CD4-positive, alpha-beta memory T cell (primary cell): ENCODE measurements around the gene SNX24. TPM values are rescaled to one million over a fixed set of nuclear protein-coding genes. Genes with fewer than 3 reads are reported as not detected.

Source experiments
- CTCF ChIA-PET: fragments of 350-600 bp; sonication (Branson Sonifier 250); formaldehyde crosslinking; loops from one replicate; lab custom pipeline; 2021; ENCODE audit warnings: inconsistent platforms; ENCODE audit not compliant: partially characterized antibody; lab: Charles Lee
- POLR2A ChIA-PET: fragments of 350-600 bp; sonication (Branson Sonifier 250); formaldehyde crosslinking; loops from one replicate; lab custom pipeline; 2021; ENCODE audit not compliant: partially characterized antibody; lab: Charles Lee
- DNase-seq, 5 donors: peaks; one replicate each; pipeline versions ENCODE4 v3.0.0 to v3.0.0-alpha.2; 2020 to 2022; ENCODE audit warnings: mixed read lengths in 1 of 5
- H3K27ac ChIP-seq: one replicate; pipeline ENCODE4 v1.7.0; 2013; ENCODE audit warnings: low read depth, low read length
- H3K27me3 ChIP-seq: 2 replicates; pipeline ENCODE4 v1.7.0; 2013; ENCODE audit warnings: mild to moderate bottlenecking, low read length, moderate library complexity; ENCODE audit not compliant: insufficient read depth
- H3K36me3 ChIP-seq: 2 replicates; pipeline ENCODE4 v1.7.0; 2013; ENCODE audit warnings: mild to moderate bottlenecking, low read length, moderate library complexity; ENCODE audit not compliant: insufficient read depth
- H3K4me1 ChIP-seq: 2 replicates; pipeline ENCODE4 v1.7.0; 2013; ENCODE audit warnings: mild to moderate bottlenecking, low read length, moderate library complexity; ENCODE audit not compliant: insufficient read depth
- H3K4me3 ChIP-seq, 2 donors: one replicate each; pipeline ENCODE4 v1.7.0; 2013; ENCODE audit warnings: low read length in 2 of 2, mild to moderate bottlenecking in 1 of 2
- H3K9me3 ChIP-seq, 2 donors: one replicate each; pipeline ENCODE4 v1.7.0; 2013; ENCODE audit warnings: low read length in 2 of 2, control low read depth in 1 of 2; ENCODE audit not compliant: control insufficient read depth in 1 of 2
- H3K27ac Mint-ChIP-seq, 7 donors: one replicate each; pipeline ENCODE4 v1.8.0; 2020 to 2021; ENCODE audit warnings: mixed read lengths in 7 of 7, mild to moderate bottlenecking in 6 of 7, inconsistent platforms in 3 of 7, moderate library complexity in 3 of 7
- H3K27me3 Mint-ChIP-seq, 2 donors: one replicate each; pipeline ENCODE4 v1.8.0; 2020 to 2021; ENCODE audit warnings: mixed read lengths in 2 of 2
- H3K36me3 Mint-ChIP-seq, 2 donors: one replicate each; pipeline ENCODE4 v1.8.0; 2020 to 2021; ENCODE audit warnings: mixed read lengths in 2 of 2, inconsistent platforms in 1 of 2, mild to moderate bottlenecking in 1 of 2
- H3K4me1 Mint-ChIP-seq, 4 donors: one replicate each; pipeline ENCODE4 v1.8.0; 2020 to 2021; ENCODE audit warnings: mixed read lengths in 4 of 4, mild to moderate bottlenecking in 1 of 4
- H3K4me3 Mint-ChIP-seq, 8 donors: one replicate each; pipeline ENCODE4 v1.8.0; 2020 to 2021; ENCODE audit warnings: mixed read lengths in 8 of 8, mild to moderate bottlenecking in 7 of 8, moderate library complexity in 6 of 8, inconsistent platforms in 3 of 8
- H3K9me3 Mint-ChIP-seq, 8 donors: one replicate each; pipeline ENCODE4 v1.8.0; 2020 to 2021; ENCODE audit warnings: mixed read lengths in 8 of 8, mild to moderate bottlenecking in 5 of 8, inconsistent platforms in 3 of 8, moderate library complexity in 1 of 8
- intact Hi-C: fragments of 100-400 bp; cut with micrococcal nuclease; formaldehyde crosslinking; loops from one replicate; pipeline ENCODE4 v1.15.1; 2023
- polyA plus RNA-seq, 2 donors: library from polyadenylated mRNA; unstranded; fragments of 300-500 nt; fragmentation: Illumina TruSeq; gene quantifications; one replicate each; pipeline ENCODE4 v1.2.3, GENCODE V29; 2021
- total RNA-seq, 2 experiments: library from RNA; stranded (reverse); gene quantifications; one replicate each; pipeline ENCODE4 v1.2.3, GENCODE V29; 2021

SNX24 gene
- total and polyA plus RNA-seq, 4 experiments from 2014 or later, result 2.7 to 7.2 (median 4.4) TPM

DNA sequence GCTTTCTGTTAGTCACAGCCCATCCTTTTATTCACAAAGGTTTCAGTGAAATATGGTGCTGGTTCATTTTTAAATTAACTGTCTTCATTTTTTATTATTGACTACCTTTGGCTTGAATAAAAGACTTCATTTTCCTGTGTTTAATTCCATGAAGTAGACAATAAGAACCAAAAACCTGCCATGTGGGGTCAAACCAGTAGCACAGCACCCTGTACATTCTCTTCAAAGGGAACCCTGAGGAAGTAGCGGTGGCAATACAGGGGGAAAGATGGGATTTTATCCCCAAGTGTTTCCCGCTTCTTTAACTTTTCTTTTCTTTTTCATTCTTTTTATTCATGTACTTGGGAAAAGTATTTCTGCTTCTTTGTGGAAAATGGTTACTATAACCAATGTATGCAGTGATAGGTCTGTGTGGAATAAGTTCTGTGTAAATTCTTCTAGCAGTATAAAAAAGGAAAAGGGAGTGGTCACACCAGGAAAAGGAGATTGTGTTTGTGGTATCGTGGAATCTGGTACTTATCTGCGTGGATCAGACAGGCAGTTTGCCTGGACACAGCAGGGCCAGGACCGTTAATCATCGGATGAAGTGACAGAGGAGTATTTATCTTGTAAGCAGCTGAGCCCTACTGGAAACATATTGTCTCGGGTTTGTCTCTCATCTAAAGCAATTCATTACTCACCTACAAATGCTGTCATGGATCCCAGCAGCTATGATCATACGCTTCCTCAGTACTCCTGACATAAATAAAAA lies 96.9 kb downstream of the SNX24 start:
- Histone ChIP-seq H3K27ac (no peak overlapping the region), H3K36me3 (no peaks in the 10 kb centered on the region), H3K27me3 (no peaks in the 10 kb centered on the region), H3K4me1 (no peaks in the 10 kb centered on the region), H3K9me3 (no peaks in the 10 kb centered on the region), H3K4me3 (no peak overlapping the region)
- intact Hi-C loops, result no loop called here
- Mint-ChIP-seq H3K36me3 (peaks cover 8 to 38% of the 10 kb centered on the region in 2 donors), H3K27ac (no peak overlapping the region), H3K27me3 (no peaks in the 10 kb centered on the region), H3K4me1 (peaks cover 0 to 2% (median 0%) of the 10 kb centered on the region in 4 donors), H3K9me3 (peaks cover 0 to 1% (median 0%) of the 10 kb centered on the region in 8 donors), H3K4me3 (no peak overlapping the region)
- DNase-seq, result no peak
- POLR2A ChIA-PET, result no interaction called here
- CTCF ChIA-PET, result interaction anchor here (1.2 kb wide), 1 partner anchor 62 kb away, joined by 3 read pairs; no protein-coding TSS in a partner anchor

GRCh38 chr5:122943050-122943698 lies 97.8 kb downstream of the SNX24 start:
- Histone ChIP-seq H3K27me3 (no peaks in the 10 kb centered on the region), H3K4me1 (no peaks in the 10 kb centered on the region), H3K27ac (no peak overlapping the region), H3K4me3 (no peak overlapping the region), H3K36me3 (no peaks in the 10 kb centered on the region), H3K9me3 (no peaks in the 10 kb centered on the region)
- H3K36me3 Mint-ChIP-seq, result peaks cover 8 to 43% of the 10 kb centered on the region in 2 donors
- ChIA-PET CTCF (interaction anchor here (1.2 kb wide), 1 partner anchor 63 kb away, joined by 3 read pairs; no protein-coding TSS in a partner anchor), POLR2A (no interaction called here)
- H3K4me3 Mint-ChIP-seq, result no peak overlapping the region
- no peaks in the 10 kb centered on the region for H3K27me3 Mint-ChIP-seq
- no peak for DNase-seq
- H3K9me3 Mint-ChIP-seq, result peaks cover 0 to 1% (median 0%) of the 10 kb centered on the region in 8 donors
- intact Hi-C loops, result no loop called here
- peaks cover 0 to 2% (median 0%) of the 10 kb centered on the region in 4 donors for H3K4me1 Mint-ChIP-seq
- peak overlapping the region in 2 of 7 donors; percentile 1 to 36 for H3K27ac Mint-ChIP-seq

DNA sequence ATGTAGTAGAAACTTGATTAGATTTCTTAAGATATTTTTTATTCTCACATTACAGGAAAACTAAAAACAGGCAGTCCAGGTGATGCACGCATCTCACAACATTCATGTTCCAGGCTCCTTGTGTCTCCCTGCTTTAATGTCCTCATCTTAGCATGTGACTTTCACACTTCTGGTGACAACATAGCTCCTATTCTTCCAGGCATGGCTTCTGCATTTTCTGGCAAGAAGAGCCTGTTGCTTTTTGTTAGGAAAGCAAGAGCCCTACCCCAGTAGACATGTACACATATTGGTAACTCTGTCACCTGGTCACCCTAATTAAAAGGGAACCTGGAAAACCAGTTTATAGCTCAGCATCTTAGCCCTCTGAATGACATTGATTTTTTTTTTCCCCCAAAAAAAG lies 98.6 kb downstream of the SNX24 start:
- Mint-ChIP-seq H3K27me3 (no peaks in the 10 kb centered on the region), H3K27ac (no peak overlapping the region), H3K36me3 (peaks cover 8 to 49% of the 10 kb centered on the region in 2 donors), H3K4me3 (no peak overlapping the region), H3K9me3 (peaks cover 0 to 1% (median 0%) of the 10 kb centered on the region in 8 donors), H3K4me1 (peaks cover 0 to 2% (median 0%) of the 10 kb centered on the region in 4 donors)
- no peaks in the 10 kb centered on the region for H3K27me3 ChIP-seq
- ChIA-PET CTCF (no interaction called here), POLR2A (no interaction called here)
- no peak overlapping the region for H3K27ac ChIP-seq
- no peak overlapping the region for H3K4me3 ChIP-seq
- H3K36me3 ChIP-seq, result no peaks in the 10 kb centered on the region
- intact Hi-C loops, result no loop called here
- H3K9me3 ChIP-seq, result no peaks in the 10 kb centered on the region
- no peak for DNase-seq
- no peaks in the 10 kb centered on the region for H3K4me1 ChIP-seq

- H3K9me3 ChIP-seq, result no peaks in the 10 kb centered on the region
- DNase-seq, result no peak
- no peaks in the 10 kb centered on the region for H3K27me3 ChIP-seq
- H3K36me3 Mint-ChIP-seq, result peaks cover 4 to 42% of the 10 kb centered on the region in 2 donors
- ChIA-PET POLR2A (no interaction called here), CTCF (no interaction called here)
- no peak overlapping the region for H3K27ac ChIP-seq
- H3K4me1 ChIP-seq, result no peaks in the 10 kb centered on the region
- H3K27ac Mint-ChIP-seq, result no peak overlapping the region
- H3K9me3 Mint-ChIP-seq, result peaks cover 0 to 1% (median 0%) of the 10 kb centered on the region in 8 donors
- no peak overlapping the region for H3K4me3 Mint-ChIP-seq
- peaks cover 0 to 2% (median 0%) of the 10 kb centered on the region in 4 donors for H3K4me1 Mint-ChIP-seq
- intact Hi-C loops, result no loop called here
- no peaks in the 10 kb centered on the region for H3K27me3 Mint-ChIP-seq
- H3K36me3 ChIP-seq, result no peaks in the 10 kb centered on the region
- no peak overlapping the region for H3K4me3 ChIP-seq
Measured at GRCh38 chr5:122947372-122947771, 102.0 kb downstream of the SNX24 start.

GRCh38 chr5:122947772-122948171 lies 102.4 kb downstream of the SNX24 start:
- DNase-seq, result no peak
- H3K4me1 Mint-ChIP-seq, result peaks cover 0 to 2% (median 0%) of the 10 kb centered on the region in 4 donors
- no peak overlapping the region for H3K4me3 ChIP-seq
- intact Hi-C loops, result no loop called here
- no peak overlapping the region for H3K27ac Mint-ChIP-seq
- H3K9me3 ChIP-seq, result no peaks in the 10 kb centered on the region
- H3K27me3 ChIP-seq, result no peaks in the 10 kb centered on the region
- H3K4me3 Mint-ChIP-seq, result no peak overlapping the region
- peaks cover 4 to 45% of the 10 kb centered on the region in 2 donors for H3K36me3 Mint-ChIP-seq
- no peaks in the 10 kb centered on the region for H3K27me3 Mint-ChIP-seq
- ChIA-PET CTCF (no interaction called here), POLR2A (no interaction called here)
- no peaks in the 10 kb centered on the region for H3K4me1 ChIP-seq
- H3K36me3 ChIP-seq, result no peaks in the 10 kb centered on the region
- H3K27ac ChIP-seq, result no peak overlapping the region
- H3K9me3 Mint-ChIP-seq, result peaks cover 0 to 1% (median 0%) of the 10 kb centered on the region in 8 donors

GRCh38 chr5:122948319-122948718 lies 102.9 kb downstream of the SNX24 start:
- DNase-seq, result no peak
- no peak overlapping the region for H3K27ac Mint-ChIP-seq
- H3K27me3 Mint-ChIP-seq, result no peaks in the 10 kb centered on the region
- peaks cover 4 to 41% of the 10 kb centered on the region in 2 donors for H3K36me3 Mint-ChIP-seq
- Histone ChIP-seq H3K27ac (no peak overlapping the region), H3K36me3 (no peaks in the 10 kb centered on the region), H3K9me3 (no peaks in the 10 kb centered on the region), H3K4me1 (no peaks in the 10 kb centered on the region), H3K4me3 (no peak overlapping the region), H3K27me3 (no peaks in the 10 kb centered on the region)
- H3K9me3 Mint-ChIP-seq, result peaks cover 0 to 1% (median 0%) of the 10 kb centered on the region in 8 donors
- ChIA-PET POLR2A (no interaction called here), CTCF (no interaction called here)
- intact Hi-C loops, result no loop called here
- H3K4me3 Mint-ChIP-seq, result no peak overlapping the region
- H3K4me1 Mint-ChIP-seq, result peaks cover 0 to 2% (median 0%) of the 10 kb centered on the region in 4 donors

GRCh38 chr5:122951658-122952057 lies 106.2 kb downstream of the SNX24 start:
- Mint-ChIP-seq H3K27me3 (no peaks in the 10 kb centered on the region), H3K4me1 (no peaks in the 10 kb centered on the region), H3K9me3 (peaks cover 0 to 5% (median under 1%) of the 10 kb centered on the region in 8 donors), H3K27ac (no peak overlapping the region), H3K4me3 (no peak overlapping the region), H3K36me3 (peaks cover 8 to 43% of the 10 kb centered on the region in 2 donors)
- DNase-seq, result no peak
- Histone ChIP-seq H3K4me3 (no peak overlapping the region), H3K27ac (no peak overlapping the region), H3K4me1 (no peaks in the 10 kb centered on the region), H3K9me3 (no peaks in the 10 kb centered on the region), H3K27me3 (no peaks in the 10 kb centered on the region), H3K36me3 (no peaks in the 10 kb centered on the region)
- ChIA-PET CTCF (interaction anchor here (1.0 to 1.3 kb wide), 2 partner anchors 8 to 15 kb away, joined by 3 read pairs; no protein-coding TSS in a partner anchor), POLR2A (no interaction called here)
- intact Hi-C loops, result no loop called here
